Measurements from ENCODE around the gene SLC2A4RG. TPM values are rescaled to one million over a fixed set of nuclear protein-coding genes. Genes with fewer than 3 reads are reported as not detected.

SLC2A4RG gene
- total and polyA plus RNA-seq, 7 experiments from 2014 or later = 3.0 to 136 (median 96.4) TPM

DNA sequence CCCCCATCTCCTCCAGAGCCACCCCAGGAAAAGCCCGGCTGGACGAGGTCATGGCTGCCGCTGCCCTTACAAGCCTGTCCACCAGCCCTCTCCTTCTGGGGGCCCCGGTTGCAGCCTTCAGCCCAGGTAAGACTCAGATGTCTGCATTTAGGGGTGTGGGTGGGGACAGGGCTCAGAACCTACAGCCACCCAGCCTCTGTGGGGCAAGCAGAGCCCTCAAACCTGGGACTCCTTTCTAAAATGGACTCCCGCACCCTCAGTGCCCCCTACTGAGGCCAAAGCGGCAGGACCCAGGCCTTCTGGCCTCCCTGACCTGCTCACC, 1.7 kb downstream of the SLC2A4RG start:
- peak overlapping the region in 2 of 9 donors; percentile 28 to 82 for H3K27ac Mint-ChIP-seq
- ATAC-seq = no peak
- intact Hi-C loops (cut with micrococcal nuclease) = loop anchor here in 1 of 2 donors (5.0 kb wide), 1 partner anchor 34 kb away; the partner anchor contains the start of genes ARFRP1 and ZGPAT
- no peak for DNase-seq
- Histone ChIP-seq H3K27me3 (ENCODE audit: control insufficient read depth in 2 of 2, insufficient read depth in 2 of 2, low read length in 2 of 2) (no peaks in the 10 kb centered on the region), H3K36me3 (ENCODE audit: control insufficient read depth in 2 of 3, insufficient read depth in 3 of 3, low read length in 3 of 3) (peaks cover 0 to 24% (median 0%) of the 10 kb centered on the region in 3 experiments), H3K27ac (ENCODE audit: low read depth, low read length) (peak overlapping the region; percentile 71), H3K4me3 (ENCODE audit: low read length) (peak overlapping the region; percentile 69), H3K4me1 (ENCODE audit: control insufficient read depth in 2 of 2, insufficient read depth in 2 of 2, low read length in 2 of 2) (peaks cover 12 to 19% of the 10 kb centered on the region in 2 donors), H3K9me3 (ENCODE audit: control insufficient read depth in 2 of 3, low read length in 3 of 3) (no peaks in the 10 kb centered on the region)
- H3K4me3 Mint-ChIP-seq = peak overlapping the region; percentile 25 to 84 (median 64)
- H3K27me3 Mint-ChIP-seq = no peaks in the 10 kb centered on the region
- peaks cover 0 to 4% (median 0%) of the 10 kb centered on the region in 5 donors for H3K36me3 Mint-ChIP-seq
- H3K9me3 Mint-ChIP-seq = no peaks in the 10 kb centered on the region
- ChIA-PET CTCF (interaction anchor here (1.2 to 1.5 kb wide), 4 partner anchors 9 to 203 kb away, joined by 4 to 7 read pairs (median 4); partner anchors contain the start of genes ARFRP1 and ZGPAT), POLR2A (interaction anchor here (1.2 to 9.9 kb wide), 6 partner anchors 10 to 124 kb away, joined by 3 to 137 read pairs (median 8); partner anchors contain the start of genes ARFRP1, TPD52L2 and ZGPAT)
- peaks cover 0 to 9% (median 5%) of the 10 kb centered on the region in 7 donors for H3K4me1 Mint-ChIP-seq

- ATAC-seq = no peak
- Mint-ChIP-seq H3K4me1 (peaks cover 0 to 6% (median 4%) of the 10 kb centered on the region in 7 donors), H3K9me3 (no peaks in the 10 kb centered on the region), H3K36me3 (peaks cover 0 to 4% (median 0%) of the 10 kb centered on the region in 5 donors), H3K27ac (peak overlapping the region in 1 of 9 donors; percentile 28), H3K27me3 (no peaks in the 10 kb centered on the region), H3K4me3 (peak overlapping the region in 9 of 10 donors; percentile 25 to 84 (median 65))
- CTCF ChIA-PET = interaction anchor here (0.5 to 1.5 kb wide), 2 partner anchors 14 to 204 kb away, joined by 4 to 7 read pairs; no protein-coding TSS in a partner anchor
- Histone ChIP-seq H3K27me3 (ENCODE audit: control insufficient read depth in 2 of 2, insufficient read depth in 2 of 2, low read length in 2 of 2) (no peaks in the 10 kb centered on the region), H3K4me3 (ENCODE audit: low read length) (no peak overlapping the region), H3K9me3 (ENCODE audit: control insufficient read depth in 2 of 3, low read length in 3 of 3) (no peaks in the 10 kb centered on the region), H3K4me1 (ENCODE audit: control insufficient read depth in 2 of 2, insufficient read depth in 2 of 2, low read length in 2 of 2) (peaks cover 12 to 19% of the 10 kb centered on the region in 2 donors), H3K36me3 (ENCODE audit: control insufficient read depth in 2 of 3, insufficient read depth in 3 of 3, low read length in 3 of 3) (peaks cover 0 to 22% (median 0%) of the 10 kb centered on the region in 3 experiments), H3K27ac (ENCODE audit: low read depth, low read length) (peak overlapping the region; percentile 71)
- intact Hi-C loops (cut with micrococcal nuclease) = loop anchor here in 1 of 2 donors (5.0 kb wide), 1 partner anchor 35 kb away; the partner anchor contains the start of genes ARFRP1 and ZGPAT
- DNase-seq = no peak
- POLR2A ChIA-PET = interaction anchor here (1.2 to 9.9 kb wide), 5 partner anchors 9 to 124 kb away, joined by 3 to 137 read pairs (median 12); partner anchors contain the start of genes ARFRP1, TPD52L2 and ZGPAT
These were observed 2.3 kb downstream of the SLC2A4RG start for GRCh38 chr20:63741676-63742380.

- no peak overlapping the region for H3K27ac ChIP-seq (ENCODE audit: low read depth, low read length)
- Mint-ChIP-seq H3K4me3 (no peak overlapping the region), H3K27ac (no peak overlapping the region), H3K9me3 (no peaks in the 10 kb centered on the region), H3K4me1 (peaks cover 0 to 6% (median 0%) of the 10 kb centered on the region in 7 donors), H3K36me3 (peaks cover 0 to 4% (median 0%) of the 10 kb centered on the region in 5 donors), H3K27me3 (no peaks in the 10 kb centered on the region)
- peaks cover 12 to 19% of the 10 kb centered on the region in 2 donors for H3K4me1 ChIP-seq (ENCODE audit: control insufficient read depth in 2 of 2, insufficient read depth in 2 of 2, low read length in 2 of 2)
- CTCF ChIA-PET = interaction anchor here (0.5 kb wide), 1 partner anchor 15 kb away, joined by 7 read pairs; no protein-coding TSS in a partner anchor
- no peaks in the 10 kb centered on the region for H3K27me3 ChIP-seq (ENCODE audit: control insufficient read depth in 2 of 2, insufficient read depth in 2 of 2, low read length in 2 of 2)
- DNase-seq (no peak), ATAC-seq (no peak)
- H3K9me3 ChIP-seq (ENCODE audit: control insufficient read depth in 2 of 3, low read length in 3 of 3) = no peaks in the 10 kb centered on the region
- intact Hi-C loops (cut with micrococcal nuclease) = loop anchor here in 1 of 2 donors (5.0 kb wide), 1 partner anchor 35 kb away; the partner anchor contains the start of genes ARFRP1 and ZGPAT
- POLR2A ChIA-PET = interaction anchor here (0.7 to 9.9 kb wide), 6 partner anchors 8 to 123 kb away, joined by 3 to 137 read pairs (median 8); partner anchors contain the start of genes ARFRP1, TPD52L2 and ZGPAT
- no peak overlapping the region for H3K4me3 ChIP-seq (ENCODE audit: low read length)
- peaks cover 0 to 21% (median 0%) of the 10 kb centered on the region in 3 experiments for H3K36me3 ChIP-seq (ENCODE audit: control insufficient read depth in 2 of 3, insufficient read depth in 3 of 3, low read length in 3 of 3)
These were observed 2.9 kb downstream of the SLC2A4RG start for GRCh38 chr20:63742381-63743024.

DNA sequence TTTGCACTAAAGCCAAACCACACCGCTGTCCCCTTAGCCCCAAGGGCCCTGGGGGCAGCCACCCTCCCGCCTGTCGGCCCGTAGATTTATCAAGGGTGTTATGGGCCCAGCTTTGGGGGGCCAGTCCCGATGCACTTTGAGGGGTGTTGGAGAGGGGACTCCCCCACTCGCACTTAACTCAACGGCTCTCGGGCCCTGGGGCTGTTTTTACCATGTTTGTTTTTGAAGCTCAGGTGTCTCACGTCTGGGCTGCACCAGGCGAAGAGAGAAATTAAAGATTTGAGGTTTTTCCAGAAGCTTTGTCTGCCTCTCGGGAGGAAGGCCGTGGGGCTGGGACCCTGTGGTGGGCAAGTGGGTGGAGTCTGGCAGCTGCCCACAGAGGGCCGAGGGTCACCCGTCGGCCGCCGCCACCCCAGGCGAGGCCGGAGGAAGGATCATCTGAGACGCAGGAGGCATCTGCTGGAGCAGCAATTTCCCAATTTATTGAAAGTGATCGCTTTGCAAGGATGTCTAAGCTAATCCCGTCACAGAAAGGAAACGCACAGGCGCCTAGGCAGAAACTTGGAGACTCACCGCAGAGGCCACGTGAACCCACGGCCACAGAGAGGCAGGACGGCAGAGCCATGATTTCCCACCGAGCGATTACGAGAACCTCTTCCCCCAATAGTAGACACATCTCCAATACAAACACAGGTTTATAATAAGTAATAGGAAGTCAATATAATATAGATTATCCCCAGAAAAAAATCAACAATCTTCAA, 3.8 kb downstream of the SLC2A4RG start:
- Mint-ChIP-seq H3K27ac (peak overlapping the region in 3 of 9 donors; percentile 12 to 39 (median 14)), H3K36me3 (peaks cover 0 to 4% (median 0%) of the 10 kb centered on the region in 5 donors), H3K27me3 (no peaks in the 10 kb centered on the region), H3K4me3 (peak overlapping the region in 1 of 10 donors; percentile 28), H3K4me1 (peaks cover 0 to 6% (median 0%) of the 10 kb centered on the region in 7 donors), H3K9me3 (no peaks in the 10 kb centered on the region)
- peaks cover 0 to 21% (median 0%) of the 10 kb centered on the region in 3 experiments for H3K36me3 ChIP-seq (ENCODE audit: control insufficient read depth in 2 of 3, insufficient read depth in 3 of 3, low read length in 3 of 3)
- no peaks in the 10 kb centered on the region for H3K27me3 ChIP-seq (ENCODE audit: control insufficient read depth in 2 of 2, insufficient read depth in 2 of 2, low read length in 2 of 2)
- CTCF ChIA-PET = no interaction called here
- intact Hi-C loops (cut with micrococcal nuclease) = loop anchor here in 1 of 2 donors (5.0 kb wide), 1 partner anchor 36 kb away; the partner anchor contains the start of genes ARFRP1 and ZGPAT
- no peak for ATAC-seq
- no peak overlapping the region for H3K4me3 ChIP-seq (ENCODE audit: low read length)
- peaks cover 9 to 16% of the 10 kb centered on the region in 2 donors for H3K4me1 ChIP-seq (ENCODE audit: control insufficient read depth in 2 of 2, insufficient read depth in 2 of 2, low read length in 2 of 2)
- H3K9me3 ChIP-seq (ENCODE audit: control insufficient read depth in 2 of 3, low read length in 3 of 3) = no peaks in the 10 kb centered on the region
- H3K27ac ChIP-seq (ENCODE audit: low read depth, low read length) = no peak overlapping the region
- POLR2A ChIA-PET = interaction anchor here (0.7 to 1.2 kb wide), 3 partner anchors 8 to 37 kb away, joined by 3 to 4 read pairs (median 3); partner anchors contain the start of genes ARFRP1 and ZGPAT
- no peak for DNase-seq

GRCh38 chr20:63744158-63744557, 4.6 kb downstream of the SLC2A4RG start:
- intact Hi-C loops (cut with micrococcal nuclease) = loop anchor here in 1 of 2 donors (5.0 kb wide), 1 partner anchor 37 kb away; the partner anchor contains the start of genes ARFRP1 and ZGPAT
- no peak overlapping the region for H3K4me3 ChIP-seq (ENCODE audit: low read length)
- CTCF ChIA-PET = no interaction called here
- H3K9me3 ChIP-seq (ENCODE audit: control insufficient read depth in 2 of 3, low read length in 3 of 3) = no peaks in the 10 kb centered on the region
- H3K36me3 Mint-ChIP-seq = peaks cover 0 to 4% (median 0%) of the 10 kb centered on the region in 5 donors
- H3K9me3 Mint-ChIP-seq = no peaks in the 10 kb centered on the region
- peaks cover 4 to 11% of the 10 kb centered on the region in 2 donors for H3K4me1 ChIP-seq (ENCODE audit: control insufficient read depth in 2 of 2, insufficient read depth in 2 of 2, low read length in 2 of 2)
- H3K27me3 Mint-ChIP-seq = no peaks in the 10 kb centered on the region
- ATAC-seq = no peak
- peaks cover 0 to 10% (median 6%) of the 10 kb centered on the region in 7 donors for H3K4me1 Mint-ChIP-seq
- no peaks in the 10 kb centered on the region for H3K27me3 ChIP-seq (ENCODE audit: control insufficient read depth in 2 of 2, insufficient read depth in 2 of 2, low read length in 2 of 2)
- peaks cover 0 to 21% (median 0%) of the 10 kb centered on the region in 3 experiments for H3K36me3 ChIP-seq (ENCODE audit: control insufficient read depth in 2 of 3, insufficient read depth in 3 of 3, low read length in 3 of 3)
- peak overlapping the region in 1 of 9 donors; percentile 21 for H3K27ac Mint-ChIP-seq
- no peak overlapping the region for H3K4me3 Mint-ChIP-seq
- no peak overlapping the region for H3K27ac ChIP-seq (ENCODE audit: low read depth, low read length)
- POLR2A ChIA-PET = interaction anchor here (3.4 kb wide), 1 partner anchor 8 kb away, joined by 12 read pairs; the partner anchor contains the start of gene LIME1
- DNase-seq = no peak

All from naive thymus-derived CD4-positive, alpha-beta T cell (primary cell).